Measurements from ENCODE around the gene DOP1A. TPM values are rescaled to one million over a fixed set of nuclear protein-coding genes. Genes with fewer than 3 reads are reported as not detected.

The DOP1A gene
- total RNA-seq, 1 experiment from 2014 or later: 5.5 TPM

DNA sequence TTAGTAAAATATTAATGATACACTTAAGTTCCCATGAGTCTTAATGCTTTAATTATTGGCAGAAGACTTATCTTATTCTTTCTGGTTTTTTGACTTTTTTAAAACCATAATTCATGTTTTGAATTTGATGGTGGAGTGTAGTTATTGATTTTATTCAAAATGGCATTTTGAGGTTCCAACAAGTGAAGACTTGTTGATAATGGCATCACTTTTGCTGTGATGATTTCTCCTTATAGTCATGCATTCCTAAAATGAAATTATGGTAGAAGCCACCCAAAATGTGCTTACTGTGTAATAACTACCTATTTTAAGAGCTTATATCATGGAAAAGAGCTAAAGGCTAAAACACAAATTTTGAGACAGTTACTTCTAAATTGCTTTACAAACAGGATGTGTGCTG, 2.2 kb downstream of the DOP1A start:
- Histone ChIP-seq H3F3A (ENCODE audit: low read length, unreplicated experiment) (no peaks in the 10 kb centered on the region), H3K9me3 (ENCODE audit: low read length) (no peaks in the 10 kb centered on the region), H3K79me2 (ENCODE audit: low read length) (peaks cover 44% of the 10 kb centered on the region), H3K27ac (ENCODE audit: low read length) (no peak overlapping the region), H3K4me1 (ENCODE audit: insufficient read depth, low read length) (peaks cover 11% of the 10 kb centered on the region; the same call in 1 of the 2 replicates), H4K20me1 (ENCODE audit: low read length) (no peaks in the 10 kb centered on the region), H3K9me2 (replicated peaks; ENCODE audit: low read length) (no peaks in the 10 kb centered on the region), H3K4me3 (ENCODE audit: low read length) (no peak overlapping the region), H3K27me3 (ENCODE audit: low read length) (no peaks in the 10 kb centered on the region), H2AFZ (ENCODE audit: low read length) (no peak overlapping the region), H3K36me3 (ENCODE audit: low read depth, low read length) (no peaks in the 10 kb centered on the region), H3K9ac (ENCODE audit: low read length) (no peak overlapping the region), H3K4me2 (ENCODE audit: low read length) (peak overlapping the region; percentile 26)
- BruUV-seq (replicated peaks): no TSS peak
- DNase-seq (no peak), ATAC-seq (no peak)
- ChIA-PET CTCF (no interaction called here), POLR2A (ENCODE audit: unreplicated experiment) (no interaction called here)
- intact Hi-C loops (cut with micrococcal nuclease): loop anchor here (5.0 kb wide), 3 partner anchors 123 to 822 kb away; partner anchors contain the start of genes IBTK, PGM3 and RWDD2A
- TF ChIP-seq, protein P1, sequence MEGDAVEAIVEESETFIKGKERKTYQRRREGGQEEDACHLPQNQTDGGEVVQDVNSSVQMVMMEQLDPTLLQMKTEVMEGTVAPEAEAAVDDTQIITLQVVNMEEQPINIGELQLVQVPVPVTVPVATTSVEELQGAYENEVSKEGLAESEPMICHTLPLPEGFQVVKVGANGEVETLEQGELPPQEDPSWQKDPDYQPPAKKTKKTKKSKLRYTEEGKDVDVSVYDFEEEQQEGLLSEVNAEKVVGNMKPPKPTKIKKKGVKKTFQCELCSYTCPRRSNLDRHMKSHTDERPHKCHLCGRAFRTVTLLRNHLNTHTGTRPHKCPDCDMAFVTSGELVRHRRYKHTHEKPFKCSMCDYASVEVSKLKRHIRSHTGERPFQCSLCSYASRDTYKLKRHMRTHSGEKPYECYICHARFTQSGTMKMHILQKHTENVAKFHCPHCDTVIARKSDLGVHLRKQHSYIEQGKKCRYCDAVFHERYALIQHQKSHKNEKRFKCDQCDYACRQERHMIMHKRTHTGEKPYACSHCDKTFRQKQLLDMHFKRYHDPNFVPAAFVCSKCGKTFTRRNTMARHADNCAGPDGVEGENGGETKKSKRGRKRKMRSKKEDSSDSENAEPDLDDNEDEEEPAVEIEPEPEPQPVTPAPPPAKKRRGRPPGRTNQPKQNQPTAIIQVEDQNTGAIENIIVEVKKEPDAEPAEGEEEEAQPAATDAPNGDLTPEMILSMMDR (conservative IDR thresholded peaks at IDR 0.05; ENCODE audit: low read depth, low read length): no peak
- no peak for TF ChIP-seq EZH2phosphoT487 (IDR thresholded peaks at IDR 0.05; ENCODE audit: borderline replicate concordance, low read length)
- TF ChIP-seq EZH2 (IDR thresholded peaks at IDR 0.05; ENCODE audit: low read length, unreplicated experiment): no peak

GRCh38 chr6:83071023-83071422, 3.6 kb downstream of the DOP1A start:
- H3K9ac ChIP-seq (ENCODE audit: low read length): no peak overlapping the region
- ChIA-PET POLR2A (ENCODE audit: unreplicated experiment) (no interaction called here), CTCF (no interaction called here)
- H3K4me1 ChIP-seq (ENCODE audit: insufficient read depth, low read length): peaks cover 11% of the 10 kb centered on the region; the same call in 1 of the 2 replicates
- H3K9me3 ChIP-seq (ENCODE audit: low read length): no peaks in the 10 kb centered on the region
- H3K79me2 ChIP-seq (ENCODE audit: low read length): peaks cover 34% of the 10 kb centered on the region
- no peaks in the 10 kb centered on the region for H3K9me2 ChIP-seq (replicated peaks; ENCODE audit: low read length)
- no peaks in the 10 kb centered on the region for H3K27me3 ChIP-seq (ENCODE audit: low read length)
- H3K36me3 ChIP-seq (ENCODE audit: low read depth, low read length): no peaks in the 10 kb centered on the region
- TF ChIP-seq, protein P1 (conservative IDR thresholded peaks at IDR 0.05; ENCODE audit: low read depth, low read length): no peak
- no peak for TF ChIP-seq EZH2 (IDR thresholded peaks at IDR 0.05; ENCODE audit: low read length, unreplicated experiment)
- no peak for TF ChIP-seq EZH2phosphoT487 (IDR thresholded peaks at IDR 0.05; ENCODE audit: borderline replicate concordance, low read length)
- H3K4me3 ChIP-seq (ENCODE audit: low read length): no peak overlapping the region
- H3K27ac ChIP-seq (ENCODE audit: low read length): no peak overlapping the region
- DNase-seq (no peak), ATAC-seq (no peak)
- H4K20me1 ChIP-seq (ENCODE audit: low read length): no peaks in the 10 kb centered on the region
- BruUV-seq (replicated peaks): no TSS peak
- no peaks in the 10 kb centered on the region for H3F3A ChIP-seq (ENCODE audit: low read length, unreplicated experiment)
- no peak overlapping the region for H3K4me2 ChIP-seq (ENCODE audit: low read length)
- no peak overlapping the region for H2AFZ ChIP-seq (ENCODE audit: low read length)
- intact Hi-C loops (cut with micrococcal nuclease): no loop called here

- DNase-seq (no peak), ATAC-seq (no peak)
- no peaks in the 10 kb centered on the region for H3K27me3 ChIP-seq (ENCODE audit: low read length)
- H2AFZ ChIP-seq (ENCODE audit: low read length): no peak overlapping the region
- no peak overlapping the region for H3K27ac ChIP-seq (ENCODE audit: low read length)
- no peak overlapping the region for H3K4me3 ChIP-seq (ENCODE audit: low read length)
- H3F3A ChIP-seq (ENCODE audit: low read length, unreplicated experiment): no peaks in the 10 kb centered on the region
- no peaks in the 10 kb centered on the region for H3K36me3 ChIP-seq (ENCODE audit: low read depth, low read length)
- no peaks in the 10 kb centered on the region for H3K9me3 ChIP-seq (ENCODE audit: low read length)
- no peak overlapping the region for H3K9ac ChIP-seq (ENCODE audit: low read length)
- POLR2A ChIA-PET (ENCODE audit: unreplicated experiment): no interaction called here
- no peak overlapping the region for H3K4me2 ChIP-seq (ENCODE audit: low read length)
- H3K4me1 ChIP-seq (ENCODE audit: insufficient read depth, low read length): peaks cover 11% of the 10 kb centered on the region; the same call in 1 of the 2 replicates
- intact Hi-C loops (cut with micrococcal nuclease): no loop called here
- BruUV-seq (replicated peaks): no TSS peak
- H4K20me1 ChIP-seq (ENCODE audit: low read length): no peaks in the 10 kb centered on the region
- no peaks in the 10 kb centered on the region for H3K9me2 ChIP-seq (replicated peaks; ENCODE audit: low read length)
- CTCF ChIA-PET: no interaction called here
- peaks cover 34% of the 10 kb centered on the region for H3K79me2 ChIP-seq (ENCODE audit: low read length)
- TF ChIP-seq, protein P1 (conservative IDR thresholded peaks at IDR 0.05; ENCODE audit: low read depth, low read length): no peak
- TF ChIP-seq EZH2phosphoT487 (IDR thresholded peaks at IDR 0.05; ENCODE audit: borderline replicate concordance, low read length) (no peak), EZH2 (IDR thresholded peaks at IDR 0.05; ENCODE audit: low read length, unreplicated experiment) (no peak)
Observed at GRCh38 chr6:83071707-83072106, 4.2 kb downstream of the DOP1A start.

Measured in PC-3 (cell line).